Endothelial cell of umbilical vein (primary cell): Measurements from ENCODE around the gene MORC2. TPM values are rescaled to one million over a fixed set of nuclear protein-coding genes. Genes with fewer than 3 reads are reported as not detected.
A peak's percentile ranks its signal among the peaks of the same experiment; 100 is the strongest.

Experiments
- BruUV-seq: library from RNA; stranded (reverse); fragments of 400-500 nt; replicated peaks from 2 replicates; lab custom pipeline; 2021; lab: Mats Ljungman, UMichigan
- CTCF ChIA-PET: fragments of 300-600, 350-600 bp; sonication (Branson Sonifier 250); formaldehyde crosslinking; loops from one replicate; lab custom pipeline; 2021; ENCODE audit warnings: antibody characterized with exemption, inconsistent platforms; lab: Charles Lee
- POLR2A ChIA-PET: fragments of 300-600, 350-600 bp; sonication (Branson Sonifier 250); formaldehyde crosslinking; loops from one replicate; lab custom pipeline; 2021; ENCODE audit warnings: antibody characterized with exemption, inconsistent platforms; lab: Charles Lee
- DNase-seq: peaks from one replicate; pipeline ENCODE4 v3.0.0-alpha.2; 2011; ENCODE audit warnings: low read depth, low spot score
- FAIRE-seq: peaks from 2 replicates; lab custom pipeline; 2011; peaks lifted over from hg19 to GRCh38; lab: Jason Lieb, UNC
- H2AFZ ChIP-seq: 2 replicates; pipeline ENCODE4 v1.6.0; 2012; ENCODE audit warnings: low read depth, low read length, control low read depth, inconsistent platforms
- H3K27ac ChIP-seq: 2 replicates; pipeline ENCODE4 v1.5.1; 2011; ENCODE audit warnings: low read depth, mild to moderate bottlenecking, control low read depth, low read length, moderate library complexity; ENCODE audit not compliant: insufficient read depth
- H3K27me3 ChIP-seq, 2 experiments: 2 replicates each; pipeline versions ENCODE4 v1.6.0 to v1.6.1; 2011; ENCODE audit warnings: low read length in 2 of 2, mixed read lengths in 1 of 2; ENCODE audit not compliant: control insufficient read depth in 2 of 2, insufficient read depth in 2 of 2
- H3K36me3 ChIP-seq, 2 experiments: 2 replicates in 1 of 2; 3 replicates in 1 of 2; pipeline ENCODE4 v1.5.1; 2011; ENCODE audit warnings: low read length in 2 of 2, mild to moderate bottlenecking in 1 of 2, moderate library complexity in 1 of 2; ENCODE audit not compliant: control insufficient read depth in 2 of 2, insufficient read depth in 2 of 2; ENCODE audit errors: extremely low read depth in 1 of 2
- H3K4me1 ChIP-seq: 3 replicates; pipeline ENCODE4 v1.5.1; 2011; ENCODE audit warnings: mild to moderate bottlenecking, low read length; ENCODE audit not compliant: control insufficient read depth, insufficient read depth; ENCODE audit errors: extremely low read depth
- H3K4me2 ChIP-seq: 2 replicates; pipeline ENCODE4 v1.6.1; 2011; ENCODE audit warnings: low read length, control low read depth, mixed read lengths; ENCODE audit not compliant: insufficient read depth
- H3K4me3 ChIP-seq, 3 experiments: fragments of 200-600 bp in 1 of 3; sonication (generic), shearing (Covaris generic) in 1 of 3; replicated peaks in 1 of 3; 2 replicates each; pipeline ENCODE4 v1.5.1; 2011 to 2016; ENCODE audit warnings: control low read depth in 3 of 3, low read length in 3 of 3, mild to moderate bottlenecking in 2 of 3, inconsistent platforms in 1 of 3, low read depth in 1 of 3, moderate library complexity in 1 of 3; ENCODE audit not compliant: insufficient read depth in 1 of 3
- H3K79me2 ChIP-seq: 2 replicates; pipeline ENCODE4 v1.6.0; 2012; ENCODE audit warnings: low read length, inconsistent platforms; ENCODE audit not compliant: control insufficient read depth, insufficient read depth
- H3K9ac ChIP-seq: replicated peaks from 2 replicates; pipeline ENCODE3; 2011; ENCODE audit warnings: low read length, control low read depth; ENCODE audit not compliant: insufficient read depth; ENCODE audit errors: extremely low read depth
- H3K9me1 ChIP-seq: replicated peaks from 3 replicates; pipeline ENCODE4 v1.6.0; 2011; ENCODE audit warnings: mild to moderate bottlenecking, low read length; ENCODE audit not compliant: control insufficient read depth, insufficient read depth; ENCODE audit errors: extremely low read depth
- H3K9me3 ChIP-seq: replicated peaks from 2 replicates; pipeline ENCODE4 v1.5.1; 2012; ENCODE audit warnings: low read length, inconsistent platforms; ENCODE audit not compliant: control insufficient read depth, insufficient read depth
- H4K20me1 ChIP-seq: replicated peaks from 2 replicates; pipeline ENCODE3; 2011; ENCODE audit warnings: mild to moderate bottlenecking, low read length; ENCODE audit not compliant: control insufficient read depth, insufficient read depth; ENCODE audit errors: extremely low read depth
- CTCF ChIP-seq, 2 donors: IDR thresholded peaks; 1 replicate in 1 of 2; 2 replicates in 1 of 2; pipeline ENCODE4 v1.5.1; 2011; ENCODE audit warnings: low read length in 2 of 2, mild to moderate bottlenecking in 2 of 2, moderate library complexity in 2 of 2, control low read depth in 1 of 2, inconsistent platforms in 1 of 2, low read depth in 1 of 2; ENCODE audit not compliant: insufficient read depth in 1 of 2; ENCODE audit errors: extremely low read depth in 1 of 2
- FOS ChIP-seq: IDR thresholded peaks from 2 replicates; pipeline ENCODE4 v1.6.1; 2011; ENCODE audit warnings: mild to moderate bottlenecking, low read length, moderate library complexity, borderline replicate concordance; ENCODE audit not compliant: insufficient read depth
- POLR2A ChIP-seq: IDR thresholded peaks from 2 replicates; pipeline ENCODE4 v1.6.1; 2012; ENCODE audit warnings: low read depth, mild to moderate bottlenecking, control low read depth, low read length
- dilution Hi-C: fragments of 300-500 bp; cut with MboI; formaldehyde crosslinking; loops from one replicate; pipeline ENCODE4 v1.15.0; 2019; ENCODE audit warnings: low sequenced_read_pairs; ENCODE audit not compliant: extremely low pct_ligation_motif_present
- intact Hi-C: fragments of 100-400 bp; cut with micrococcal nuclease; formaldehyde crosslinking; loops from one replicate; pipeline ENCODE4 v1.10.0; 2022
- polyA plus RNA-seq, 4 experiments: library from polyadenylated mRNA; depleted of rRNA in 3 of 4; stranded (reverse) in 3 of 4; unstranded in 1 of 4; fragments of >200 nt; gene quantifications; 2 replicates each; pipeline versions ENCODE4 v1.2.1 to v1.2.3, GENCODE V29; 2011 to 2012; ENCODE audit warnings: missing spikeins in 1 of 4
- total RNA-seq: library from RNA; stranded (reverse); gene quantifications from 2 replicates; pipeline ENCODE4 v1.2.3, GENCODE V29; 2021

MORC2 gene
- total and polyA plus RNA-seq, 2 donors (not counting 3 experiments of a cell fraction or from before 2014, with no cell fraction given) = 11.6 to 34.7 TPM

- no peaks in the 10 kb centered on the region for H4K20me1 ChIP-seq
- no peak overlapping the region for H3K27ac ChIP-seq
- CTCF ChIA-PET = interaction anchor here (0.7 to 3.6 kb wide), 17 partner anchors 16 to 325 kb away, joined by 3 to 150 read pairs (median 7); partner anchors contain the start of genes MORC2, SELENOM, SMTN and TUG1
- no peak overlapping the region for H3K4me2 ChIP-seq
- H3K4me3 ChIP-seq = no peak overlapping the region
- TF ChIP-seq POLR2A (no peak), CTCF (IDR thresholded peaks at IDR 0.05; ENCODE audit: extremely low read depth in 1 of 2, insufficient read depth in 1 of 2, low read depth in 1 of 2, low read length in 2 of 2) (peak in 1 of 2 donors; percentile 34)
- no peaks in the 10 kb centered on the region for H3K9me1 ChIP-seq
- no peak overlapping the region for H2AFZ ChIP-seq
- H3K36me3 ChIP-seq = peaks cover 20 to 47% of the 10 kb centered on the region in 2 experiments
- H3K9ac ChIP-seq = no peak overlapping the region
- POLR2A ChIA-PET = interaction anchor here (0.6 to 2.2 kb wide), 2 partner anchors 134 to 139 kb away, joined by 3 to 9 read pairs; partner anchors contain the start of gene SMTN
- dilution Hi-C loops (no loop called here), intact Hi-C loops (loop anchor here (1.0 to 5.0 kb wide), 2 partner anchors 202 to 285 kb away; no protein-coding TSS in a partner anchor)
- H3K27me3 ChIP-seq = no peaks in the 10 kb centered on the region
- BruUV-seq = no TSS peak
- no peaks in the 10 kb centered on the region for H3K4me1 ChIP-seq
- DNase-seq (peak; percentile 12), FAIRE-seq (no peak)
- no peaks in the 10 kb centered on the region for H3K9me3 ChIP-seq
- H3K79me2 ChIP-seq = no peaks in the 10 kb centered on the region
Observed at GRCh38 chr22:30947173-30947815, 21.3 kb downstream of the MORC2 start.

- Histone ChIP-seq H3K27ac (no peak overlapping the region), H3K4me1 (no peaks in the 10 kb centered on the region), H3K79me2 (no peaks in the 10 kb centered on the region), H4K20me1 (no peaks in the 10 kb centered on the region), H3K9me1 (no peaks in the 10 kb centered on the region), H2AFZ (no peak overlapping the region), H3K9me3 (no peaks in the 10 kb centered on the region), H3K4me3 (no peak overlapping the region), H3K36me3 (peaks cover 26 to 56% of the 10 kb centered on the region in 2 experiments), H3K9ac (no peak overlapping the region), H3K4me2 (no peak overlapping the region), H3K27me3 (no peaks in the 10 kb centered on the region)
- no peak for TF ChIP-seq FOS
- DNase-seq (no peak), FAIRE-seq (no peak)
- CTCF ChIA-PET = interaction anchor here (0.7 to 3.6 kb wide), 16 partner anchors 15 to 326 kb away, joined by 3 to 150 read pairs (median 7); partner anchors contain the start of genes MORC2, SELENOM, SMTN and TUG1
- no TSS peak for BruUV-seq
- intact Hi-C loops (loop anchor here (5.0 kb wide), 1 partner anchor 286 kb away; no protein-coding TSS in a partner anchor), dilution Hi-C loops (no loop called here)
- POLR2A ChIA-PET = interaction anchor here (2.2 kb wide), 1 partner anchor 135 kb away, joined by 9 read pairs; the partner anchor contains the start of gene SMTN
Observed at GRCh38 chr22:30946354-30946753, 22.2 kb downstream of the MORC2 start.
